ENCODE measurements around the gene CILP2.

CILP2 gene

GRCh38 chr19:19547674-19548336 is 9.7 kb downstream of the CILP2 start:
- no peak for DNase-seq

- DNase-seq, result no peak
Measured at GRCh38 chr19:19548915-19549759, 11.1 kb downstream of the CILP2 start.

- no peak for DNase-seq
Measured at GRCh38 chr19:19549804-19550464, 11.9 kb downstream of the CILP2 start.

GRCh38 chr19:19550485-19550929 is 12.4 kb downstream of the CILP2 start:
- DNase-seq, result no peak

GRCh38 chr19:19550972-19551852 is 13.1 kb downstream of the CILP2 start:
- no peak for DNase-seq

GRCh38 chr19:19551853-19552192 is 13.8 kb downstream of the CILP2 start:
- no peak for DNase-seq

- peak; percentile 36 for DNase-seq
Measured at GRCh38 chr19:19552798-19553197, 14.7 kb downstream of the CILP2 start.

GRCh38 chr19:19553670-19554069 is 15.6 kb downstream of the CILP2 start:
- no peak for DNase-seq

- DNase-seq, result peak; percentile 56
Measured at GRCh38 chr19:19554074-19555023, 16.3 kb downstream of the CILP2 start.

- no peak for DNase-seq
Measured at GRCh38 chr19:19558055-19558454, 20.0 kb downstream of the CILP2 start.

GRCh38 chr19:19558636-19559035 is 20.6 kb downstream of the CILP2 start:
- DNase-seq, result no peak

GRCh38 chr19:19559931-19560330 is 21.9 kb downstream of the CILP2 start:
- no peak for DNase-seq

GRCh38 chr19:19561946-19562664 is 24.0 kb downstream of the CILP2 start:
- DNase-seq, result no peak

GRCh38 chr19:19562665-19563347 is 24.7 kb downstream of the CILP2 start:
- DNase-seq, result peak; percentile 37

- no peak for DNase-seq
Measured at GRCh38 chr19:19563348-19563848, 25.3 kb downstream of the CILP2 start.

- no peak for DNase-seq
Measured at GRCh38 chr19:19566306-19566705, 28.2 kb downstream of the CILP2 start.

GRCh38 chr19:19567391-19567790 is 29.3 kb downstream of the CILP2 start:
- no peak for DNase-seq

GRCh38 chr19:19568802-19569756 is 31.0 kb downstream of the CILP2 start:
- no peak for DNase-seq

GRCh38 chr19:19570571-19570970 is 32.5 kb downstream of the CILP2 start:
- DNase-seq, result no peak

All from activated CD4-positive, alpha-beta T cell treated with anti-CD3 and anti-CD28 coated beads, Interleukin-2, amount 50 U/mL, for 1 hour (primary cell).